K562 (cell line): ENCODE measurements around the gene SERHL2. TPM values are rescaled to one million over a fixed set of nuclear protein-coding genes. Genes with fewer than 3 reads are reported as not detected.

Source experiments
- BRCA1 ChIP-seq, 2 experiments: fragments of 450-650 bp in 1 of 2; sonication (generic) in 1 of 2; formaldehyde crosslinking in 1 of 2; IDR thresholded peaks; 2 replicates each; pipeline versions ENCODE4 v1.5.0 to v1.6.1; 2017 to 2020; ENCODE audit warnings: mild to moderate bottlenecking in 1 of 2, missing genetic modification reagents in 1 of 2
- DACH1 ChIP-seq: fragments of 450-650 bp; IDR thresholded peaks from 2 replicates; pipeline ENCODE4 v1.6.1; 2018; ENCODE audit not compliant: partially characterized antibody
- FOXP1 ChIP-seq: sonication (generic); formaldehyde crosslinking; IDR thresholded peaks from 2 replicates; pipeline ENCODE4 v1.8.0; 2022; ENCODE audit warnings: mild to moderate bottlenecking, missing genetic modification reagents
- GABPA ChIP-seq: fragments of 200-800 bp; sonication (Bioruptor generic); conservative IDR thresholded peaks from 2 replicates; pipeline ENCODE4 v1.6.1; 2016; ENCODE audit warnings: low read depth, missing genetic modification characterization, missing compliant biosample characterization
- HCFC1 ChIP-seq: IDR thresholded peaks from 2 replicates; pipeline ENCODE4 v1.6.1; 2012; ENCODE audit warnings: low read depth, low read length, improper control_type of control experiment
- ILK ChIP-seq: fragments of 450-650 bp; IDR thresholded peaks from 2 replicates; pipeline ENCODE4 v1.6.1; 2016; ENCODE audit warnings: missing genetic modification characterization, low read depth, mild to moderate bottlenecking, missing compliant biosample characterization, moderate library complexity, borderline replicate concordance
- JUND ChIP-seq, 2 experiments: IDR thresholded peaks; 2 replicates in 1 of 2; 3 replicates in 1 of 2; pipeline ENCODE4 v1.6.1; 2011; ENCODE audit warnings: borderline replicate concordance in 2 of 2, low read depth in 2 of 2, low read length in 2 of 2, improper control_type of control experiment in 1 of 2, missing biosample characterization in 1 of 2, missing genetic modification characterization in 1 of 2, missing genetic modification reagents in 1 of 2
- KAT2B ChIP-seq: IDR thresholded peaks from one replicate; pipeline ENCODE4 v1.6.1; 2012; ENCODE audit warnings: low read depth, mild to moderate bottlenecking, control low read depth, inconsistent platforms, low read length, moderate library complexity
- KLF10 ChIP-seq: fragments of 250-450 bp; sonication (Bioruptor Pico); IDR thresholded peaks from 2 replicates; pipeline ENCODE4 v1.6.1; 2021; ENCODE audit warnings: matching md5 sums
- MIER1 ChIP-seq: fragments of 450-650 bp; IDR thresholded peaks from 2 replicates; pipeline ENCODE4 v1.6.1; 2016; ENCODE audit warnings: antibody characterized with exemption, mild to moderate bottlenecking, low read depth
- MTF1 ChIP-seq: fragments of 250-450 bp; sonication (Bioruptor Pico); IDR thresholded peaks from 2 replicates; pipeline ENCODE4 v1.9.0; 2021; ENCODE audit warnings: moderate library complexity, mild to moderate bottlenecking, inconsistent platforms, borderline replicate concordance
- PHF8 ChIP-seq: fragments of 200-600 bp; sonication (generic); IDR thresholded peaks from 2 replicates; pipeline ENCODE4 v1.6.1; 2012; ENCODE audit warnings: mixed run types, mild to moderate bottlenecking, inconsistent platforms, low read length, moderate library complexity, borderline replicate concordance
- PTTG1 ChIP-seq: fragments of 450-650 bp; IDR thresholded peaks from 2 replicates; pipeline ENCODE4 v1.6.1; 2016; ENCODE audit warnings: low read depth, mild to moderate bottlenecking, missing genetic modification characterization, missing compliant biosample characterization
- PYGO2 ChIP-seq: fragments of 450-650 bp; IDR thresholded peaks from 2 replicates; pipeline ENCODE4 v1.6.1; 2016; ENCODE audit warnings: mild to moderate bottlenecking, missing genetic modification characterization, moderate library complexity, missing compliant biosample characterization
- RBM25 ChIP-seq: fragments of 200-400 bp; formaldehyde crosslinking; IDR thresholded peaks from 2 replicates; pipeline ENCODE4 v1.6.1; 2018; ENCODE audit warnings: low read length, low read depth, moderate library complexity; ENCODE audit not compliant: severe bottlenecking
- RFX7 ChIP-seq: fragments of 250-450 bp; sonication (Bioruptor Pico); IDR thresholded peaks from 2 replicates; pipeline ENCODE4 v1.5.1; 2021; ENCODE audit warnings: mild to moderate bottlenecking
- SMARCB1 ChIP-seq: IDR thresholded peaks from 2 replicates; pipeline ENCODE4 v1.6.1; 2011; ENCODE audit warnings: improper control_type of control experiment, low read depth; ENCODE audit not compliant: insufficient read length
- ZNF384 ChIP-seq: IDR thresholded peaks from 2 replicates; pipeline ENCODE4 v1.6.1; 2012; ENCODE audit warnings: low read depth, low read length, improper control_type of control experiment
- ZNF431 ChIP-seq: sonication (generic); formaldehyde crosslinking; IDR thresholded peaks from 2 replicates; pipeline ENCODE4 v1.8.0; 2022; ENCODE audit warnings: mild to moderate bottlenecking, missing genetic modification reagents
- ZNF584 ChIP-seq: fragments of 200-800 bp; sonication (Bioruptor generic); IDR thresholded peaks from 2 replicates; pipeline ENCODE4 v1.6.1; 2016; ENCODE audit warnings: low read depth, mild to moderate bottlenecking, missing genetic modification characterization, missing compliant biosample characterization
- ZNF699 ChIP-seq: fragments of 250-450 bp; sonication (Bioruptor Pico); IDR thresholded peaks from 2 replicates; pipeline ENCODE4 v1.8.0; 2021; ENCODE audit warnings: mild to moderate bottlenecking, moderate library complexity; ENCODE audit not compliant: insufficient replicate concordance
- polyA plus RNA-seq, 8 experiments: library from polyadenylated mRNA; depleted of rRNA in 4 of 8; stranded (reverse) in 5 of 8; unstranded in 3 of 8; fragments of >200 nt; fragmentation: Nextera tagmentation in 2 of 8; fragmentation: Illumina TruSeq in 1 of 8; extraction: Ambion mirVana in 2 of 8; extraction: Trizol in 1 of 8; gene quantifications; 2 replicates each; pipeline versions ENCODE4 v1.2.1 to v1.2.3, GENCODE V29; 2011 to 2014; ENCODE audit warnings: inconsistent platforms in 1 of 8, missing spikeins in 1 of 8
- total RNA-seq, 7 experiments: library from RNA; depleted of rRNA in 6 of 7; stranded (reverse); fragments of >200 nt in 6 of 7; fragmentation: Illumina TruSeq in 2 of 7; extraction: Trizol in 2 of 7; gene quantifications; 2 replicates each; pipeline versions ENCODE4 v1.2.1 to v1.2.3, GENCODE V29; 2011 to 2021; ENCODE audit warnings: low replicate concordance in 1 of 7
- TF ChIP-seq, protein P1 (sequence below): fragments of 200-800 bp; sonication (Bioruptor generic); IDR thresholded peaks from 2 replicates; pipeline ENCODE4 v1.6.1; 2017; ENCODE audit warnings: missing genetic modification characterization, missing compliant biosample characterization
- TF ChIP-seq, protein P2 (sequence below): fragments of 450-650 bp; formaldehyde crosslinking; IDR thresholded peaks from 2 replicates; pipeline ENCODE4 v1.4.0; 2020; ENCODE audit warnings: mild to moderate bottlenecking, moderate library complexity
- TF ChIP-seq, protein P3 (sequence below): sonication (generic); formaldehyde crosslinking; IDR thresholded peaks from 2 replicates; pipeline ENCODE4 v1.8.0; 2022; ENCODE audit warnings: mild to moderate bottlenecking, missing genetic modification reagents

SERHL2 gene
- total and polyA plus RNA-seq, 9 of the 15 experiments (the other 6 are each of a cell fraction or from before 2014, with no cell fraction given) = 19.9 to 62.6 (median 25.2) TPM

DNA sequence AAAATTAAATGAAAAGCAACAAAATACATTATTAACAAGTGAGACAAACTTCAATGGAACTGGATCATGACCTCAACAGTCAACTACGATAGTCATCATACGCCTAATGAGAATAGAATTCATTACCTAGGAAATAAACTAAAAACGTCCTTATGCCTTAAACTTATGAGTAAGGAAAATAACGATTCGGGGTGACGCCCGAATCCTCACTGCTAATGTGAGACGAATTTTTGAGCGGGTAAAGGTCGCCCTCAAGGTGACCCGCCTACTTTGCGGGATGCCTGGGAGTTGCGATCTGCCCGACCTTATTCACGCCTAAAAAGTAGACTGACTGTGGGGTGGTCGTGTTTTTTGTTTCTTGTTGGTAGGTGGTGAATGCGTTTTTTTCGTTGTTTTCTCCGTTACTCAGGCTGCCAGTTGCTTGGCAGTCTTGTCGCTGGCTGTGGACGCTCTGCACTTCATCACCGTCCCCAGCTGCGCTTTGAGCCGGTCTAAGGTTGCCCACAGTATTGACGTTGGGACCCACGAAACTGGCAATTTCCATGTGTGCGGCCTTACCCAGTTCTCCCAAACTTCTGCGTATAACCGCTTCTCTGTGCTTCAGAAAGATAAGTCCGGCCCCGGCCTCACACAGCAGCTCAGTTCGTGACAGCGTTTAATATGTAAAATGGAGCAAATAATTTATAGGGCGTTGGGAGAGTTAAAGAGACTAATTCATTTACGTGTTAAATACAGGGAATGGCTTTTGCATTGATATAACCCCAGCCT, 61.5 kb downstream of the SERHL2 start (continued):
- TF ChIP-seq ILK (tag) (no peak), PTTG1 (tag) (no peak), PHF8 (peak; percentile 18; the same call in 1 of the 2 replicates), KAT2B (no peak), MIER1 (peak; percentile 68; the same call in 1 of the 2 replicates), ZNF431 (CRISPR knock-in tag) (peak; percentile 83; the same call in 1 of the 2 replicates), RFX7 (CRISPR knock-in tag) (peak; percentile 92), JUND (IDR thresholded peaks at IDR 0.05; ENCODE audit: borderline replicate concordance, low read depth, low read length) (peak; percentile 74), JUND (tag; IDR thresholded peaks at IDR 0.05; ENCODE audit: borderline replicate concordance, low read depth, low read length) (no peak; the same call in 2 of the 3 replicates), SMARCB1 (no peak), DACH1 (peak; percentile 34), HCFC1 (peak; percentile 70; the same call in 1 of the 2 replicates), ZNF584 (CRISPR knock-in tag) (peak; percentile 66; the same call in 1 of the 2 replicates), KLF10 (CRISPR knock-in tag) (peak; percentile 93), ZNF699 (CRISPR knock-in tag) (no peak), PYGO2 (no peak), BRCA1 (IDR thresholded peaks at IDR 0.05) (no peak), BRCA1 (CRISPR knock-in tag; IDR thresholded peaks at IDR 0.05) (no peak), RBM25 (no peak), ZNF384 (peak; percentile 90), MTF1 (CRISPR knock-in tag) (no peak), GABPA (tag) (peak; percentile 93), FOXP1 (CRISPR knock-in tag) (peak; percentile 91; the same call in 1 of the 2 replicates)
- TF ChIP-seq, protein P1, sequence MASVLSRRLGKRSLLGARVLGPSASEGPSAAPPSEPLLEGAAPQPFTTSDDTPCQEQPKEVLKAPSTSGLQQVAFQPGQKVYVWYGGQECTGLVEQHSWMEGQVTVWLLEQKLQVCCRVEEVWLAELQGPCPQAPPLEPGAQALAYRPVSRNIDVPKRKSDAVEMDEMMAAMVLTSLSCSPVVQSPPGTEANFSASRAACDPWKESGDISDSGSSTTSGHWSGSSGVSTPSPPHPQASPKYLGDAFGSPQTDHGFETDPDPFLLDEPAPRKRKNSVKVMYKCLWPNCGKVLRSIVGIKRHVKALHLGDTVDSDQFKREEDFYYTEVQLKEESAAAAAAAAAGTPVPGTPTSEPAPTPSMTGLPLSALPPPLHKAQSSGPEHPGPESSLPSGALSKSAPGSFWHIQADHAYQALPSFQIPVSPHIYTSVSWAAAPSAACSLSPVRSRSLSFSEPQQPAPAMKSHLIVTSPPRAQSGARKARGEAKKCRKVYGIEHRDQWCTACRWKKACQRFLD = peak; percentile 67; the same call in 1 of the 2 replicates
- TF ChIP-seq, protein P2, sequence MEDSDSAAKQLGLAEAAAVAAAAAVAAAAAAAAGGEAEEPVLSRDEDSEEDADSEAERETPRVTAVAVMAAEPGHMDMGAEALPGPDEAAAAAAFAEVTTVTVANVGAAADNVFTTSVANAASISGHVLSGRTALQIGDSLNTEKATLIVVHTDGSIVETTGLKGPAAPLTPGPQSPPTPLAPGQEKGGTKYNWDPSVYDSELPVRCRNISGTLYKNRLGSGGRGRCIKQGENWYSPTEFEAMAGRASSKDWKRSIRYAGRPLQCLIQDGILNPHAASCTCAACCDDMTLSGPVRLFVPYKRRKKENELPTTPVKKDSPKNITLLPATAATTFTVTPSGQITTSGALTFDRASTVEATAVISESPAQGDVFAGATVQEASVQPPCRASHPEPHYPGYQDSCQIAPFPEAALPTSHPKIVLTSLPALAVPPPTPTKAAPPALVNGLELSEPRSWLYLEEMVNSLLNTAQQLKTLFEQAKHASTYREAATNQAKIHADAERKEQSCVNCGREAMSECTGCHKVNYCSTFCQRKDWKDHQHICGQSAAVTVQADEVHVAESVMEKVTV (CRISPR knock-in tag) = 0 out of 2 replicates have a peak, but pooled peaks have one; percentile 27
- TF ChIP-seq, protein P3, sequence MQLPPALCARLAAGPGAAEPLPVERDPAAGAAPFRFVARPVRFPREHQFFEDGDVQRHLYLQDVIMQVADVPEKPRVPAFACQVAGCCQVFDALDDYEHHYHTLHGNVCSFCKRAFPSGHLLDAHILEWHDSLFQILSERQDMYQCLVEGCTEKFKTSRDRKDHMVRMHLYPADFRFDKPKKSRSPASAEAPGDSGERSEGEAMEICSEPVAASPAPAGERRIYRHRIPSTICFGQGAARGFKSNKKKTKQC = peak; percentile 93
